HEK293T (cell line): Measurements from ENCODE around the gene CIBAR2.

Source experiments
- CTBP1 ChIP-seq: fragments of 450-650 bp; IDR thresholded peaks from 2 replicates; pipeline ENCODE4 v1.6.1; 2016; ENCODE audit warnings: borderline replicate concordance
- FOXA1 ChIP-seq: fragments of 450-650 bp; IDR thresholded peaks from 2 replicates; pipeline ENCODE4 v1.6.1; 2016; ENCODE audit warnings: mild to moderate bottlenecking
- FOXK2 ChIP-seq: fragments of 450-650 bp; IDR thresholded peaks from 2 replicates; pipeline ENCODE4 v1.6.1; 2016; ENCODE audit warnings: mild to moderate bottlenecking
- FOXM1 ChIP-seq: fragments of 450-650 bp; IDR thresholded peaks from 2 replicates; pipeline ENCODE4 v1.6.1; 2017; ENCODE audit warnings: mild to moderate bottlenecking, borderline replicate concordance
- NFRKB ChIP-seq: fragments of 450-650 bp; IDR thresholded peaks from 2 replicates; pipeline ENCODE4 v1.6.1; 2016; ENCODE audit warnings: mild to moderate bottlenecking, moderate library complexity
- SP1 ChIP-seq: fragments of 450-650 bp; IDR thresholded peaks from 2 replicates; pipeline ENCODE4 v1.6.1; 2017
- TARDBP ChIP-seq: fragments of 450-650 bp; IDR thresholded peaks from 2 replicates; pipeline ENCODE4 v1.6.1; 2016

- no peak for TF ChIP-seq TARDBP
- no peak for TF ChIP-seq CTBP1
- TF ChIP-seq NFRKB, result no peak
- TF ChIP-seq SP1, result no peak
- no peak for TF ChIP-seq FOXK2
- TF ChIP-seq FOXA1, result no peak
- no peak for TF ChIP-seq FOXM1
These were observed 17.8 kb upstream of the CIBAR2 start for GRCh38 chr16:85129876-85130704.
